ENCODE results near the gene BCR. TPM values are rescaled to one million over a fixed set of nuclear protein-coding genes. Genes with fewer than 3 reads are reported as not detected.

BCR gene
- total RNA-seq, 1 experiment from 2014 or later, result 129 TPM

DNA sequence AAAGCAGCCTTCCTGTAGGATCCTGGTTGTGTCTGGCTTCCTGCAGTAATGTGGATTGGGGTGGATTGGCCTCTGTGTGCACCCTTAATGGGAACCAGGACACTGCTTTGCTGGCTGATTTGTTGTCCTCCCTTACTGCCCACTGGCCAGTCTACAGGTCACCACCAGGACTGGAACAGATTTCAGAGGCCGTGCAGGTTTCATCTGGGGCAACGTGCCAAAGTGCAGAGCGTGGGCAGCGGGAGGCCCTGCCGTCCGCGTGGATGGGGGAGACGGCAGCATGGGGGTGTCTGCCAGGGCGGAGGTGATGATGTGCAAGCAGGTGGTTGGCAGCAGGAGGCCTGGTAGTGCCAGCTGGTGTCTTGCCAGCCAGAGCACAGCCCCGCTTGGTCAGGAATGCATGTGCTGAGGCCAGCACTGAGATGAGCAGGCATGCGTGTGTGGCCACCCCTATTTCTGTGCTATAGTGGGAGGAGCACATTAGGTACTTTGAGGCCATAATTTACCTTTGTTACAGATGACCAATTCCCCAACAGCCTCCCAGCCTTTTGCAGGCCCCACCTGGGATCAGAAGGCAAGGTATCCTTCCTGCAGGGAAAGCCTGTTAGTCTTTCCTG lies 24.3 kb downstream of the BCR start (continued):
- TF ChIP-seq CREM (CRISPR knock-in tag; IDR thresholded peaks at IDR 0.05) (no peak), JUN (CRISPR knock-in tag; IDR thresholded peaks at IDR 0.05) (no peak), KAT7 (CRISPR knock-in tag; IDR thresholded peaks at IDR 0.05; ENCODE audit: borderline replicate concordance) (no peak), HMGA2 (CRISPR knock-in tag; IDR thresholded peaks at IDR 0.05) (no peak), TEAD4 (CRISPR knock-in tag; IDR thresholded peaks at IDR 0.05) (no peak), SMAD4 (CRISPR knock-in tag; IDR thresholded peaks at IDR 0.05) (no peak), CBFB (CRISPR knock-in tag; IDR thresholded peaks at IDR 0.05; ENCODE audit: low read depth) (no peak), NFE2L1 (CRISPR knock-in tag; IDR thresholded peaks at IDR 0.05) (no peak)
- TF ChIP-seq, protein P1, sequence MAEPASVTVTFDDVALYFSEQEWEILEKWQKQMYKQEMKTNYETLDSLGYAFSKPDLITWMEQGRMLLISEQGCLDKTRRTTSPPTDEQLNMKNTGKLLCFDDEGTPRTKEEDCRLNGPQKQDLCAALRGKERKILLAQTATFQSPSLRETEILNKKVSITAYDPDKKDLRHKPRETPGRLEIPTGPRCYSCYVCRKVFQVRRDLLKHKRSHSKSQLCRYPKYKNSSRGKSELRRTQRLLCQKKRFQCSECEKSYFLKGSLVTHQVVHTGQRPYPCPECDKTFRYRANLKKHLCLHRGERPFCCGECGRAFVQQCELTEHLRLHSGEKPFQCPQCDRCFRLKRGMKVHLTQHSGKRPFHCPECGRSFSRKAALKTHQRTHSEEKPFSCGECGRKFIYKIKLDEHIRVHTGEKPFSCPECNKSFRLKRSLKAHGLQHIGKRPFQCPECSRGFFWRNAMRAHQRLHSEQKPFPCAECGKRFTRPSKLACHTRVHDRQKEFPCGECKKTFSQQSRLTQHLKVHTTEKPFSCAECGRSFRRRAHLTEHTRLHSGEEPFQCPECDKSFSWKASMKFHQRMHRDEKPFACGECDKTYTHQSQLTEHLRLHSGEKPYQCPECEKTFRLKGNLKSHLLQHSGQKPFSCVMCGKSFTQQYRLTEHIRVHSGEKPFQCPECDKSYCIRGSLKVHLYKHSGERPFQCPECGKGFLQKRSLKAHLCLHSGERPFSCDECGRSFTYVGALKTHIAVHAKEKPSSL (CRISPR knock-in tag; conservative IDR thresholded peaks at IDR 0.05), result no peak

DNA sequence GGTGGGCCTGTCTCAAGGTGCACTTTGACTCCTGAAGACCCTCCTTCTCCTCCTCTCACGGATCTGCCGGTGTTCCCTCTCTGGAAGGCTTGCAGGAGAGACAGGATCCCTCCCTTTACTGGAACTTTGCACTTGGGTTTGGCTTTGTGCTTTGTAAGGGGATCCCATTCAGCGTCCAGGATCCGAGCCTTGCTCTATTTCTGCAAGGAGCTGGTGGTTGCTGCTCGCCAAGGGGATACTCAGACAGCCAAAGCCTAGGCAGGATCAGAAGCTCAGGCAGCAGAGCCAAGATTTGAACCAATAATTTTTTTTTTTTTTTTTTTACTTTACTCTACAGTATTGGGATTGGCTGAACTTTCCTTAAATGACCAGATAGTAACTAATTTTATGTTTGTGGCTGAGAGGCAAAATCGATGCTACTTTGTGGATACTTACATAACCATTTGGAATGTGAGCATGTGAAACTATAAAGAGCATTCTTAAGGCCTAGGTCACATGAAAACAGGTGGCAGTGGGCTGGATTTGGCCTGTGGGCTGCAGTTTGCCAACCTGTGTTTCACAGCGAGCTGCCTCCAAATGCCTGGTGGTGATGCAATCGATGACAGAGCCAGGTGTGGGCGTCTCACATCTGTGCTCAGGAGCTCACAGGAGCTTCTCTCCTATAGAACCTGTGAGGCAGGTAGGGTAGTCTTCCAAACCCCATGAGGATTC lies 25.2 kb downstream of the BCR start:
- ChIA-PET POLR2A (no interaction called here), CTCF (interaction anchor here (0.6 to 1.5 kb wide), 5 partner anchors 27 to 356 kb away, joined by 3 to 4 read pairs (median 3); no protein-coding TSS in a partner anchor)
- H3K36me3 Mint-ChIP-seq, result peaks cover 16% of the 10 kb centered on the region
- ATAC-seq (no peak), DNase-seq (ENCODE audit: low spot score) (no peak)
- no peaks in the 10 kb centered on the region for H3K9me3 Mint-ChIP-seq
- H3K27ac Mint-ChIP-seq, result peak overlapping the region; percentile 76
- no peaks in the 10 kb centered on the region for H3K27me3 Mint-ChIP-seq (ENCODE audit: low read depth)
- H3K4me1 Mint-ChIP-seq, result peaks cover 27% of the 10 kb centered on the region
- no peak overlapping the region for H3K4me3 Mint-ChIP-seq
- no peak for TF ChIP-seq ZNF671 (CRISPR knock-in tag; IDR thresholded peaks at IDR 0.05)
- TF ChIP-seq KAT7 (CRISPR knock-in tag; IDR thresholded peaks at IDR 0.05; ENCODE audit: borderline replicate concordance), result no peak
- TF ChIP-seq, protein P2, sequence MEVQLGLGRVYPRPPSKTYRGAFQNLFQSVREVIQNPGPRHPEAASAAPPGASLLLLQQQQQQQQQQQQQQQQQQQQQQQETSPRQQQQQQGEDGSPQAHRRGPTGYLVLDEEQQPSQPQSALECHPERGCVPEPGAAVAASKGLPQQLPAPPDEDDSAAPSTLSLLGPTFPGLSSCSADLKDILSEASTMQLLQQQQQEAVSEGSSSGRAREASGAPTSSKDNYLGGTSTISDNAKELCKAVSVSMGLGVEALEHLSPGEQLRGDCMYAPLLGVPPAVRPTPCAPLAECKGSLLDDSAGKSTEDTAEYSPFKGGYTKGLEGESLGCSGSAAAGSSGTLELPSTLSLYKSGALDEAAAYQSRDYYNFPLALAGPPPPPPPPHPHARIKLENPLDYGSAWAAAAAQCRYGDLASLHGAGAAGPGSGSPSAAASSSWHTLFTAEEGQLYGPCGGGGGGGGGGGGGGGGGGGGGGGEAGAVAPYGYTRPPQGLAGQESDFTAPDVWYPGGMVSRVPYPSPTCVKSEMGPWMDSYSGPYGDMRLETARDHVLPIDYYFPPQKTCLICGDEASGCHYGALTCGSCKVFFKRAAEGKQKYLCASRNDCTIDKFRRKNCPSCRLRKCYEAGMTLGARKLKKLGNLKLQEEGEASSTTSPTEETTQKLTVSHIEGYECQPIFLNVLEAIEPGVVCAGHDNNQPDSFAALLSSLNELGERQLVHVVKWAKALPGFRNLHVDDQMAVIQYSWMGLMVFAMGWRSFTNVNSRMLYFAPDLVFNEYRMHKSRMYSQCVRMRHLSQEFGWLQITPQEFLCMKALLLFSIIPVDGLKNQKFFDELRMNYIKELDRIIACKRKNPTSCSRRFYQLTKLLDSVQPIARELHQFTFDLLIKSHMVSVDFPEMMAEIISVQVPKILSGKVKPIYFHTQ (CRISPR knock-in tag; IDR thresholded peaks at IDR 0.05), result no peak
- TF ChIP-seq, protein P3, sequence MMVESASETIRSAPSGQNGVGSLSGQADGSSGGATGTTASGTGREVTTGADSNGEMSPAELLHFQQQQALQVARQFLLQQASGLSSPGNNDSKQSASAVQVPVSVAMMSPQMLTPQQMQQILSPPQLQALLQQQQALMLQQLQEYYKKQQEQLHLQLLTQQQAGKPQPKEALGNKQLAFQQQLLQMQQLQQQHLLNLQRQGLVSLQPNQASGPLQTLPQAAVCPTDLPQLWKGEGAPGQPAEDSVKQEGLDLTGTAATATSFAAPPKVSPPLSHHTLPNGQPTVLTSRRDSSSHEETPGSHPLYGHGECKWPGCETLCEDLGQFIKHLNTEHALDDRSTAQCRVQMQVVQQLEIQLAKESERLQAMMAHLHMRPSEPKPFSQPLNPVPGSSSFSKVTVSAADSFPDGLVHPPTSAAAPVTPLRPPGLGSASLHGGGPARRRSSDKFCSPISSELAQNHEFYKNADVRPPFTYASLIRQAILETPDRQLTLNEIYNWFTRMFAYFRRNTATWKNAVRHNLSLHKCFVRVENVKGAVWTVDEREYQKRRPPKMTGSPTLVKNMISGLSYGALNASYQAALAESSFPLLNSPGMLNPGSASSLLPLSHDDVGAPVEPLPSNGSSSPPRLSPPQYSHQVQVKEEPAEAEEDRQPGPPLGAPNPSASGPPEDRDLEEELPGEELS (CRISPR knock-in tag; IDR thresholded peaks at IDR 0.05), result no peak
- TF ChIP-seq JAZF1 (CRISPR knock-in tag; IDR thresholded peaks at IDR 0.05), result no peak
- TF ChIP-seq, protein P4, sequence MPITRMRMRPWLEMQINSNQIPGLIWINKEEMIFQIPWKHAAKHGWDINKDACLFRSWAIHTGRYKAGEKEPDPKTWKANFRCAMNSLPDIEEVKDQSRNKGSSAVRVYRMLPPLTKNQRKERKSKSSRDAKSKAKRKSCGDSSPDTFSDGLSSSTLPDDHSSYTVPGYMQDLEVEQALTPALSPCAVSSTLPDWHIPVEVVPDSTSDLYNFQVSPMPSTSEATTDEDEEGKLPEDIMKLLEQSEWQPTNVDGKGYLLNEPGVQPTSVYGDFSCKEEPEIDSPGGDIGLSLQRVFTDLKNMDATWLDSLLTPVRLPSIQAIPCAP (CRISPR knock-in tag; IDR thresholded peaks at IDR 0.05), result no peak
- TF ChIP-seq RORB (CRISPR knock-in tag; IDR thresholded peaks at IDR 0.05), result no peak
- TF ChIP-seq, protein P5, sequence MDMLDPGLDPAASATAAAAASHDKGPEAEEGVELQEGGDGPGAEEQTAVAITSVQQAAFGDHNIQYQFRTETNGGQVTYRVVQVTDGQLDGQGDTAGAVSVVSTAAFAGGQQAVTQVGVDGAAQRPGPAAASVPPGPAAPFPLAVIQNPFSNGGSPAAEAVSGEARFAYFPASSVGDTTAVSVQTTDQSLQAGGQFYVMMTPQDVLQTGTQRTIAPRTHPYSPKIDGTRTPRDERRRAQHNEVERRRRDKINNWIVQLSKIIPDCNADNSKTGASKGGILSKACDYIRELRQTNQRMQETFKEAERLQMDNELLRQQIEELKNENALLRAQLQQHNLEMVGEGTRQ (CRISPR knock-in tag; IDR thresholded peaks at IDR 0.05), result no peak
- TF ChIP-seq, protein P6, sequence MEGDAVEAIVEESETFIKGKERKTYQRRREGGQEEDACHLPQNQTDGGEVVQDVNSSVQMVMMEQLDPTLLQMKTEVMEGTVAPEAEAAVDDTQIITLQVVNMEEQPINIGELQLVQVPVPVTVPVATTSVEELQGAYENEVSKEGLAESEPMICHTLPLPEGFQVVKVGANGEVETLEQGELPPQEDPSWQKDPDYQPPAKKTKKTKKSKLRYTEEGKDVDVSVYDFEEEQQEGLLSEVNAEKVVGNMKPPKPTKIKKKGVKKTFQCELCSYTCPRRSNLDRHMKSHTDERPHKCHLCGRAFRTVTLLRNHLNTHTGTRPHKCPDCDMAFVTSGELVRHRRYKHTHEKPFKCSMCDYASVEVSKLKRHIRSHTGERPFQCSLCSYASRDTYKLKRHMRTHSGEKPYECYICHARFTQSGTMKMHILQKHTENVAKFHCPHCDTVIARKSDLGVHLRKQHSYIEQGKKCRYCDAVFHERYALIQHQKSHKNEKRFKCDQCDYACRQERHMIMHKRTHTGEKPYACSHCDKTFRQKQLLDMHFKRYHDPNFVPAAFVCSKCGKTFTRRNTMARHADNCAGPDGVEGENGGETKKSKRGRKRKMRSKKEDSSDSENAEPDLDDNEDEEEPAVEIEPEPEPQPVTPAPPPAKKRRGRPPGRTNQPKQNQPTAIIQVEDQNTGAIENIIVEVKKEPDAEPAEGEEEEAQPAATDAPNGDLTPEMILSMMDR (IDR thresholded peaks at IDR 0.05), result no peak
- no peak for TF ChIP-seq SP1 (CRISPR knock-in tag; conservative IDR thresholded peaks at IDR 0.05)
- no peak for TF ChIP-seq ZNF232 (CRISPR knock-in tag; IDR thresholded peaks at IDR 0.05)
- TF ChIP-seq, protein P7, sequence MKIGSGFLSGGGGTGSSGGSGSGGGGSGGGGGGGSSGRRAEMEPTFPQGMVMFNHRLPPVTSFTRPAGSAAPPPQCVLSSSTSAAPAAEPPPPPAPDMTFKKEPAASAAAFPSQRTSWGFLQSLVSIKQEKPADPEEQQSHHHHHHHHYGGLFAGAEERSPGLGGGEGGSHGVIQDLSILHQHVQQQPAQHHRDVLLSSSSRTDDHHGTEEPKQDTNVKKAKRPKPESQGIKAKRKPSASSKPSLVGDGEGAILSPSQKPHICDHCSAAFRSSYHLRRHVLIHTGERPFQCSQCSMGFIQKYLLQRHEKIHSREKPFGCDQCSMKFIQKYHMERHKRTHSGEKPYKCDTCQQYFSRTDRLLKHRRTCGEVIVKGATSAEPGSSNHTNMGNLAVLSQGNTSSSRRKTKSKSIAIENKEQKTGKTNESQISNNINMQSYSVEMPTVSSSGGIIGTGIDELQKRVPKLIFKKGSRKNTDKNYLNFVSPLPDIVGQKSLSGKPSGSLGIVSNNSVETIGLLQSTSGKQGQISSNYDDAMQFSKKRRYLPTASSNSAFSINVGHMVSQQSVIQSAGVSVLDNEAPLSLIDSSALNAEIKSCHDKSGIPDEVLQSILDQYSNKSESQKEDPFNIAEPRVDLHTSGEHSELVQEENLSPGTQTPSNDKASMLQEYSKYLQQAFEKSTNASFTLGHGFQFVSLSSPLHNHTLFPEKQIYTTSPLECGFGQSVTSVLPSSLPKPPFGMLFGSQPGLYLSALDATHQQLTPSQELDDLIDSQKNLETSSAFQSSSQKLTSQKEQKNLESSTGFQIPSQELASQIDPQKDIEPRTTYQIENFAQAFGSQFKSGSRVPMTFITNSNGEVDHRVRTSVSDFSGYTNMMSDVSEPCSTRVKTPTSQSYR (CRISPR knock-in tag; IDR thresholded peaks at IDR 0.05), result no peak
- no peak for TF ChIP-seq MYBL2 (CRISPR knock-in tag; IDR thresholded peaks at IDR 0.05)

Measured in WTC11 (cell line).